Lower leg skin (tissue), 4 donors: Measurements from ENCODE around the gene PLCG2. TPM values are rescaled to one million over a fixed set of nuclear protein-coding genes. Genes with fewer than 3 reads are reported as not detected.

Experiments
- DNase-seq, 2 donors: peaks; one replicate each; pipeline ENCODE4 v3.0.0-alpha.2; 2019; ENCODE audit warnings: low spot score in 2 of 2
- H3K4me3 ChIP-seq: fragments of 200-600 bp; sonication (generic); 2 replicates; pipeline ENCODE4 v1.5.1; 2017; ENCODE audit warnings: mild to moderate bottlenecking, low read depth; ENCODE audit not compliant: poor library complexity, severe bottlenecking
- POLR2A ChIP-seq, 2 donors: fragments of 450-650 bp; IDR thresholded peaks; one replicate each; pipeline ENCODE4 v1.6.1; 2016 to 2017; ENCODE audit warnings: antibody characterized with exemption in 2 of 2, mild to moderate bottlenecking in 1 of 2, moderate library complexity in 1 of 2
- WGBS, 2 donors: methylation state at CpG; one replicate each; pipeline ENCODE4 v1.1.5; 2018; 5-methylcytosine and 5-hydroxymethylcytosine counted together
- intact Hi-C: fragments of 100-400 bp; cut with DNase I; formaldehyde crosslinking; loops from one replicate; pipeline ENCODE4 v1.15.0; 2023; ENCODE audit warnings: low total_unique reads
- total RNA-seq, 4 donors: library from RNA; depleted of rRNA; stranded (reverse); fragments of >200 nt; gene quantifications; one replicate each; pipeline ENCODE4 v1.1.0, GENCODE V29; 2016
- TF ChIP-seq, protein P1 (sequence below), 3 donors: fragments of 450-650 bp; IDR thresholded peaks; one replicate each; pipeline ENCODE4 v1.5.1; 2016; ENCODE audit warnings: antibody characterized with exemption in 3 of 3, mild to moderate bottlenecking in 3 of 3, moderate library complexity in 2 of 3

PLCG2 gene
- total RNA-seq, 4 donors from 2014 or later, result 7.0 to 14.1 (median 10.2) TPM

DNA sequence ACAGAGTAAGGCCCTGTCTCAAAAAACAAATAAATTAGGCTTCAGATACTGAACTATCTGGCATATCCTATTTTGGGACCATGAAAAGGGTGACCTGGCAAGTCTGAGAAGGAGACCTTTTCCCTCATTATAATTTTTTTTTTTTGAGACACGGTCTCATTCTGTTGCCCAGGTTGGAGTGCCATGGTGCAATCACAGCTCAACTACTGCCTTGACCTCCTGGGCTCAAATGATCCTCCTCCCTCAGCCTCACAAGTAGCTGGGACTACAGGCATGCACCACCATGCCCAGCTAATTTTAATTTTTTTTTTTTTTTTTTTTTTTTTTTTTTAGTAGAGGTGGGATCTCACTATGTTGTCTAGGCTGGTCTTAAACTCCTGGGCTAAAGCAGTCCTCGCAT lies 37.3 kb downstream of the PLCG2 start:
- intact Hi-C loops, result no loop called here
- 96 to 100% methylated on average over 2 of the region's 2 CpGs for WGBS, 2 donors
- DNase-seq, result no peak
- TF ChIP-seq POLR2A (IDR thresholded peaks at IDR 0.05), result no peak
- TF ChIP-seq, protein P1, sequence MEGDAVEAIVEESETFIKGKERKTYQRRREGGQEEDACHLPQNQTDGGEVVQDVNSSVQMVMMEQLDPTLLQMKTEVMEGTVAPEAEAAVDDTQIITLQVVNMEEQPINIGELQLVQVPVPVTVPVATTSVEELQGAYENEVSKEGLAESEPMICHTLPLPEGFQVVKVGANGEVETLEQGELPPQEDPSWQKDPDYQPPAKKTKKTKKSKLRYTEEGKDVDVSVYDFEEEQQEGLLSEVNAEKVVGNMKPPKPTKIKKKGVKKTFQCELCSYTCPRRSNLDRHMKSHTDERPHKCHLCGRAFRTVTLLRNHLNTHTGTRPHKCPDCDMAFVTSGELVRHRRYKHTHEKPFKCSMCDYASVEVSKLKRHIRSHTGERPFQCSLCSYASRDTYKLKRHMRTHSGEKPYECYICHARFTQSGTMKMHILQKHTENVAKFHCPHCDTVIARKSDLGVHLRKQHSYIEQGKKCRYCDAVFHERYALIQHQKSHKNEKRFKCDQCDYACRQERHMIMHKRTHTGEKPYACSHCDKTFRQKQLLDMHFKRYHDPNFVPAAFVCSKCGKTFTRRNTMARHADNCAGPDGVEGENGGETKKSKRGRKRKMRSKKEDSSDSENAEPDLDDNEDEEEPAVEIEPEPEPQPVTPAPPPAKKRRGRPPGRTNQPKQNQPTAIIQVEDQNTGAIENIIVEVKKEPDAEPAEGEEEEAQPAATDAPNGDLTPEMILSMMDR (IDR thresholded peaks at IDR 0.05), result no peak
- no peak overlapping the region for H3K4me3 ChIP-seq

GRCh38 chr16:81816793-81817210 lies 37.7 kb downstream of the PLCG2 start:
- TF ChIP-seq POLR2A (IDR thresholded peaks at IDR 0.05), result no peak
- TF ChIP-seq, protein P1 (IDR thresholded peaks at IDR 0.05), result no peak
- H3K4me3 ChIP-seq, result no peak overlapping the region
- intact Hi-C loops, result no loop called here
- 91 to 93% methylated on average over 8 of the region's 8 CpGs for WGBS, 2 donors
- no peak for DNase-seq

DNA sequence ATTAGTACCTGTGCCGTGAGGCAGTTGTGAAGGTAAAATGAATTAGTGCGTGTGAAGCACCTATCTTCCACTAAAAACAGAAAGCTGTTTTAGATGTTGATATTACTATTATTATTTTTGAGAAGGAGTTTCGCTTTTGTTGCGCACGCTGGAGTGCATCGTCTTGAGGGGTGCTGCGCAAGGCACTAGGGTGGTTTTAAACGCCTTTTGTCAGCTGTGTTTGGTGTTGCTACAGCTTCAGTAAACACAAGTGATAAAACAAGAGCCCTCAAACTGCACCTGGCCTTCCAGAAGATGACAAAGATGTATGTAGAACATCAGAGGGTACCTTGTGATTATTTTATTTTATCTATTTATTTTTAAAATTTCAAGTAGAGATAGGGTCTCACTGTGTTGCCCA lies 38.2 kb downstream of the PLCG2 start:
- intact Hi-C loops, result no loop called here
- WGBS, 2 donors, result 88 to 95% methylated on average over 8 of the region's 8 CpGs
- DNase-seq, result no peak
- H3K4me3 ChIP-seq, result no peak overlapping the region
- TF ChIP-seq, protein P1 (IDR thresholded peaks at IDR 0.05), result no peak
- TF ChIP-seq POLR2A (IDR thresholded peaks at IDR 0.05), result no peak

DNA sequence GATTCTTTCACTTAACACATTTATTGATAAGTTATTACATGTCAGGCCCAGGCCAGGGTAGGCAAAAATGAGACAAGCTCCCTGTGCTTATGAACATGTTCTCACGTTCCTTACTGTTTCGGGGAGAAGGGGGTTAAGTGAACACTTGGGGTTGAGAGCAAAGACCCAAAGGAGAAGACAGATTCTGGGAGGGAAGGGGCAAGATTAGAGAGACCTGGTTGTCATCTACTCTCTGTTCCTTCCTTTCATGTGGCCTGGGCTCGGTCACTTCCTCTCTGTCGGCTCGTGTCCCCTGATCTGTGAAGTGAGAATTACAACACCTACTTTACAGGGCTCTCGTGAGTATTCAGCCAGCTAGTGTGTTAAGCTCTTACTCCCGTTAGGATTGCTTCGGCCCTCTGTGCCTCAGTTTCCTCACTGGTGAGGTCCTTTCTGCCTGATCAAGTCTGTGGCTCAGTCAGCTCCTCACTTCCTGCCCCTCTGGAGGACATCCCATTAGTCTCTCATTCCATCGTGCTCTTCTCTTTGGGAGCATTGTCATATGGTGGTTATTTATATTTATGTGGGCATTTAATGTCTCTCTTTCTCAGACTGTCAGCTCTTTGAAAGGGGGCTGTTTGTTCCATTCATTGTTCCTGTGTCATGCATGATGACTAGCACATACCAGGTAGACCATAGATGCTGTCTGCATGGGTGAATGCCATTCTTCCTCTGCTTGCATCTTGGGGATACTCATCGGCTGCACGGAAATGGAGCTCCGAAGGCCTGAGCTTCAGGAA lies 38.9 kb downstream of the PLCG2 start:
- no peak for TF ChIP-seq POLR2A (IDR thresholded peaks at IDR 0.05)
- TF ChIP-seq, protein P1 (IDR thresholded peaks at IDR 0.05), result no peak
- WGBS, 2 donors, result 68% methylated on average over 12 of the region's 12 CpGs
- no peak overlapping the region for H3K4me3 ChIP-seq
- no peak for DNase-seq
- intact Hi-C loops, result no loop called here

- TF ChIP-seq, protein P1 (IDR thresholded peaks at IDR 0.05), result no peak
- no peak for TF ChIP-seq POLR2A (IDR thresholded peaks at IDR 0.05)
- H3K4me3 ChIP-seq, result no peak overlapping the region
- WGBS, 2 donors, result 50 to 67% methylated on average over 1 of the region's 1 CpG
- DNase-seq, result no peak
- intact Hi-C loops, result no loop called here
Observed at GRCh38 chr16:81818568-81818896, 39.4 kb downstream of the PLCG2 start.

DNA sequence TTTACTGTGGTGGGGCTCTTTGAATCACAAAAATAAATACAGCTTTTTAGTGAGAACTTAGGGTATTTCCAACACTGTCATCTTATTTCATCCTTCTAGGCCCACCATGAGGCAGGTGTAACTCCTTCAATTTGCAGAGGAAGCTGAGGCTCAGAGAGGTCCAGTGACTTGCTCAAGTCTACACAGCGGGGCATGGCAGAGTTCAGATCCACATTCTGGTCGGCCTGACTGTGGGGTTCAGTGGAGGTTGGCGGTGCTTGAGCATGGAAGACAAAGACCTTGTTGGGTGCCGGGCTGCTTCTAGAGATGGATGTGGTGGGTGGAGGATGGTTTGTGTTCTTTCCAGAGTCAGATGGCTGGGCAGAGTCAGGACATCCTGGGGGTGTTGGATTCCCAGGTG lies 39.8 kb downstream of the PLCG2 start:
- intact Hi-C loops, result no loop called here
- WGBS, 2 donors, result 90 to 98% methylated on average over 4 of the region's 4 CpGs

More for the DNA sequence above, 39.8 kb downstream of the PLCG2 start:
- no peak for TF ChIP-seq POLR2A (IDR thresholded peaks at IDR 0.05)
- TF ChIP-seq, protein P1 (IDR thresholded peaks at IDR 0.05), result no peak
- H3K4me3 ChIP-seq, result no peak overlapping the region
- no peak for DNase-seq
